RCC 7860 (cell line): ENCODE data around the gene KLK11.

Source experiments
- DNase-seq: peaks from one replicate; pipeline ENCODE4 v3.0.0-alpha.2; 2015; ENCODE audit warnings: low spot score
- FAIRE-seq: peaks from 2 replicates; lab custom pipeline; 2012; peaks lifted over from hg19 to GRCh38; lab: Jason Lieb, UNC

Gene KLK11

GRCh38 chr19:50975766-50976165 lies 50.6 kb downstream of the KLK11 start:
- FAIRE-seq: no peak

GRCh38 chr19:50974702-50975556 lies 51.5 kb downstream of the KLK11 start:
- no peak for FAIRE-seq

More at GRCh38 chr19:50975766-50976165, 50.6 kb downstream of the KLK11 start:
- no peak for DNase-seq

GRCh38 chr19:50972795-50973376 lies 53.5 kb downstream of the KLK11 start:
- DNase-seq: no peak
- FAIRE-seq: no peak

More at GRCh38 chr19:50974702-50975556, 51.5 kb downstream of the KLK11 start:
- DNase-seq: no peak
